HCT116 (cell line): ENCODE results near the gene MRPS7. TPM values are rescaled to one million over a fixed set of nuclear protein-coding genes. Genes with fewer than 3 reads are reported as not detected.

ENCODE experiments used
- ATAC-seq: fragments of 200-7000 bp; cut with Tn5 transposase; 2 replicates; pipeline ENCODE4 v1.9.1; 2020; ENCODE audit warnings: mild to moderate bottlenecking, moderate library complexity
- BruUV-seq: library from RNA; stranded (reverse); fragments of 400-500 nt; replicated peaks from 2 replicates; lab custom pipeline; 2021; lab: Mats Ljungman, UMichigan
- CTCF ChIA-PET: fragments of 300-600 bp; sonication (Branson Sonifier 250); formaldehyde crosslinking; loops from one replicate; lab custom pipeline; 2021; ENCODE audit warnings: antibody characterized with exemption; lab: Charles Lee
- POLR2A ChIA-PET: fragments of 300-600, 350-600 bp; sonication (Branson Sonifier 250); formaldehyde crosslinking; loops from one replicate; lab custom pipeline; 2021; ENCODE audit warnings: antibody characterized with exemption; lab: Charles Lee
- RAD21 ChIA-PET, 2 experiments: fragments of 300-600 bp; sonication (Branson Sonifier 250); formaldehyde crosslinking; loops; one replicate each; lab custom pipeline; 2023; ENCODE audit warnings: low total read pairs in 2 of 2; ENCODE audit not compliant: uncharacterized antibody in 2 of 2, unreplicated experiment in 2 of 2, low non-redundant PET in 1 of 2; lab: Charles Lee
- DNase-seq: peaks from one replicate; pipeline ENCODE4 v3.0.0-alpha.2; 2010; ENCODE audit warnings: low read depth, low spot score
- H2AFZ ChIP-seq: fragments of 200-600 bp; shearing (Covaris generic), sonication (generic); 2 replicates; pipeline ENCODE4 v1.6.1; 2017; ENCODE audit warnings: low read depth, mixed run types, mixed read lengths, antibody characterized with exemption, low read length; ENCODE audit not compliant: poor library complexity, severe bottlenecking
- H3K27ac ChIP-seq: 2 replicates; pipeline ENCODE4 v1.5.1; 2012; ENCODE audit warnings: low read depth, low read length
- H3K27me3 ChIP-seq: fragments of 200-600 bp; sonication (generic); 2 replicates; pipeline ENCODE4 v1.6.1; 2016; ENCODE audit warnings: mixed run types, low read length, mixed read lengths; ENCODE audit not compliant: insufficient read depth
- H3K36me3 ChIP-seq, 2 experiments: fragments of 200-500 bp in 1 of 2; fragments of 200-600 bp in 1 of 2; sonication (Bioruptor generic) in 1 of 2; sonication (generic) in 1 of 2; 2 replicates each; pipeline versions ENCODE4 v1.5.1 to v1.6.1; 2014 to 2016; ENCODE audit warnings: low read length in 2 of 2, inconsistent platforms in 1 of 2, mixed read lengths in 1 of 2, mixed run types in 1 of 2; ENCODE audit not compliant: insufficient read depth in 2 of 2, control insufficient read depth in 1 of 2
- H3K4me1 ChIP-seq, 2 experiments: fragments of 200-600 bp in 1 of 2; sonication (generic) in 1 of 2; 2 replicates each; pipeline versions ENCODE4 v1.5.1 to v1.6.1; 2012 to 2017; ENCODE audit warnings: low read length in 2 of 2, inconsistent platforms in 1 of 2, mild to moderate bottlenecking in 1 of 2, mixed read lengths in 1 of 2, mixed run types in 1 of 2, moderate library complexity in 1 of 2; ENCODE audit not compliant: insufficient read depth in 2 of 2, control insufficient read depth in 1 of 2
- H3K4me2 ChIP-seq: fragments of 200-600 bp; sonication (generic); 2 replicates; pipeline ENCODE4 v1.6.1; 2017; ENCODE audit warnings: mixed run types, low read length, mixed read lengths
- H3K4me3 ChIP-seq, 2 experiments: fragments of 200-600 bp in 1 of 2; sonication (generic) in 1 of 2; replicated peaks in 1 of 2; 2 replicates each; pipeline ENCODE4 v1.5.1; 2011 to 2016; ENCODE audit warnings: low read length in 2 of 2, control low read depth in 1 of 2, low read depth in 1 of 2, mild to moderate bottlenecking in 1 of 2, mixed read lengths in 1 of 2, mixed run types in 1 of 2
- H3K79me2 ChIP-seq: fragments of 200-600 bp; sonication (generic); 2 replicates; pipeline ENCODE4 v1.6.1; 2017; ENCODE audit warnings: mild to moderate bottlenecking, mixed run types, low read length, moderate library complexity, mixed read lengths; ENCODE audit not compliant: insufficient read depth
- H3K9ac ChIP-seq: fragments of 200-600 bp; sonication (generic); 2 replicates; pipeline ENCODE4 v1.6.1; 2016; ENCODE audit warnings: low read length, mixed read lengths
- H3K9me2 ChIP-seq: fragments of 200-600 bp; sonication (generic), shearing (Covaris generic); 2 replicates; pipeline ENCODE4 v1.6.1; 2017; ENCODE audit warnings: mixed run types, mild to moderate bottlenecking, moderate library complexity; ENCODE audit not compliant: insufficient read depth
- H3K9me3 ChIP-seq, 2 experiments: fragments of 200-500 bp in 1 of 2; fragments of 200-600 bp in 1 of 2; sonication (Bioruptor generic) in 1 of 2; sonication (generic) in 1 of 2; 2 replicates each; pipeline ENCODE4 v1.6.1; 2014 to 2017; ENCODE audit warnings: low read length in 2 of 2, mixed read lengths in 2 of 2, inconsistent platforms in 1 of 2, low read depth in 1 of 2, mild to moderate bottlenecking in 1 of 2, mixed run types in 1 of 2, moderate library complexity in 1 of 2; ENCODE audit not compliant: control insufficient read depth in 1 of 2, insufficient read depth in 1 of 2
- H4K20me1 ChIP-seq: fragments of 200-600 bp; sonication (generic), shearing (Covaris generic); 2 replicates; pipeline ENCODE4 v1.6.1; 2017; ENCODE audit warnings: mixed run types, mild to moderate bottlenecking, moderate library complexity; ENCODE audit not compliant: insufficient read depth
- EZH2phosphoT487 ChIP-seq: fragments of 200-600 bp; IDR thresholded peaks from 2 replicates; pipeline ENCODE4 v1.6.1; 2018; ENCODE audit warnings: antibody characterized with exemption, borderline replicate concordance
- POLR2AphosphoS5 ChIP-seq: IDR thresholded peaks from 2 replicates; pipeline ENCODE4 v1.6.1; 2011; ENCODE audit warnings: mild to moderate bottlenecking, low read depth, low read length, moderate library complexity
- SIN3A ChIP-seq: IDR thresholded peaks from 2 replicates; pipeline ENCODE4 v1.6.1; 2012; ENCODE audit warnings: low read depth
- SRF ChIP-seq: IDR thresholded peaks from 2 replicates; pipeline ENCODE4 v1.6.1; 2012; ENCODE audit warnings: low read depth
- intact Hi-C: fragments of 100-400 bp; cut with micrococcal nuclease; formaldehyde crosslinking; loops from 2 replicates; pipeline ENCODE4 v1.10.0; 2022
- total RNA-seq: library from RNA; stranded (reverse); gene quantifications from one replicate; pipeline ENCODE4 v1.2.1, GENCODE V29; 2021; ENCODE audit not compliant: unreplicated experiment
- TF ChIP-seq, protein P1 (sequence below): IDR thresholded peaks from 2 replicates; pipeline ENCODE4 v1.6.1; 2011; ENCODE audit warnings: mild to moderate bottlenecking, low read length, moderate library complexity; ENCODE audit not compliant: insufficient replicate concordance; ENCODE audit errors: extremely low read depth

MRPS7 gene
- total RNA-seq, 1 experiment from 2014 or later, result 104 TPM

DNA sequence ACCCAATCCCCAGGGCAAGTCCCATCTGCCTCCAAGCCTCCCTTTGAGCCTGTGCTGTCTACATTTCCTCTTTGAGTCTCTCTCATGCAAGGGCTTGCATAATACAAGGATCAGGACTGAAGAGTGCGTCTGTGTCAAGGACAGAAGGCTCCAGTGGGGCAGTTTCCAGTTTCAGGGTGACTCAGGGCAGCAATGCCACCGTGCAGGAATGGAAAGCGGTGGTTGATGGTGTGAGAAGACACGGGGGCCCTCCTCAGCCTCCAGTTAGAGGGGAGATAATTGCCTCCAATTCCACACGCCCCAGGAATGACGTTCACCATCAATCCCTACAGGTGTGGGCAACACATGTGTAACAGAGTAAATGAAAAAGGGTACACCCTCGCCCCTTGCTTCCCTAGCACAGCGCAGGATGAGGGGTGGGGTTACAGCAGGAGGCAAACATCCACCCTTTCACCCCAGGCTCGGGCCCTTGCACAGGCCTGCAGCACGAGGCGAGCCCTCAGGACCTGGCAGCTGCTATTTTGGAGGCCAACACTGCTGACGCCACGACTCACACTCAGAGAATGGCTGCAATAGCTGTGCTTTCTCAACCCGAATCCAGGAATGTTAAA, 52.4 kb downstream of the MRPS7 start:
- peaks cover 3 to 7% of the 10 kb centered on the region in 2 experiments; a peak in 1 of 4 replicates for H3K36me3 ChIP-seq
- H3K9me3 ChIP-seq, result no peaks in the 10 kb centered on the region
- no peaks in the 10 kb centered on the region for H3K9me2 ChIP-seq
- H2AFZ ChIP-seq, result no peak overlapping the region
- no peak overlapping the region for H3K9ac ChIP-seq
- no peak overlapping the region; the same call in 1 of the 2 replicates for H3K27ac ChIP-seq
- H3K27me3 ChIP-seq, result no peaks in the 10 kb centered on the region
- no peak overlapping the region for H3K4me3 ChIP-seq
- intact Hi-C loops, result no loop called here
- DNase-seq, result no peak
- ChIA-PET RAD21 (no interaction called here), POLR2A (interaction anchor here (0.7 kb wide), 1 partner anchor 18 kb away, joined by 3 read pairs; no protein-coding TSS in a partner anchor), CTCF (interaction anchor here (0.6 to 1.8 kb wide), 2 partner anchors 9 to 19 kb away, joined by 3 to 6 read pairs; no protein-coding TSS in a partner anchor)
- no peak for TF ChIP-seq EZH2phosphoT487
- TF ChIP-seq POLR2AphosphoS5, result no peak
- TF ChIP-seq SIN3A, result no peak
- TF ChIP-seq SRF, result no peak
- TF ChIP-seq, protein P1, sequence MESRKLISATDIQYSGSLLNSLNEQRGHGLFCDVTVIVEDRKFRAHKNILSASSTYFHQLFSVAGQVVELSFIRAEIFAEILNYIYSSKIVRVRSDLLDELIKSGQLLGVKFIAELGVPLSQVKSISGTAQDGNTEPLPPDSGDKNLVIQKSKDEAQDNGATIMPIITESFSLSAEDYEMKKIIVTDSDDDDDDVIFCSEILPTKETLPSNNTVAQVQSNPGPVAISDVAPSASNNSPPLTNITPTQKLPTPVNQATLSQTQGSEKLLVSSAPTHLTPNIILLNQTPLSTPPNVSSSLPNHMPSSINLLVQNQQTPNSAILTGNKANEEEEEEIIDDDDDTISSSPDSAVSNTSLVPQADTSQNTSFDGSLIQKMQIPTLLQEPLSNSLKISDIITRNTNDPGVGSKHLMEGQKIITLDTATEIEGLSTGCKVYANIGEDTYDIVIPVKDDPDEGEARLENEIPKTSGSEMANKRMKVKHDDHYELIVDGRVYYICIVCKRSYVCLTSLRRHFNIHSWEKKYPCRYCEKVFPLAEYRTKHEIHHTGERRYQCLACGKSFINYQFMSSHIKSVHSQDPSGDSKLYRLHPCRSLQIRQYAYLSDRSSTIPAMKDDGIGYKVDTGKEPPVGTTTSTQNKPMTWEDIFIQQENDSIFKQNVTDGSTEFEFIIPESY, result no peak
- H3K79me2 ChIP-seq, result no peaks in the 10 kb centered on the region
- no peaks in the 10 kb centered on the region for H4K20me1 ChIP-seq
- ATAC-seq, result no peak
- no TSS peak for BruUV-seq
- H3K4me2 ChIP-seq, result no peak overlapping the region
- H3K4me1 ChIP-seq, result peaks cover 5 to 26% of the 10 kb centered on the region in 2 experiments
